Left ventricle myocardium superior (tissue), 1 donor: Measurements from ENCODE around the gene DUSP19. TPM values are rescaled to one million over a fixed set of nuclear protein-coding genes. Genes with fewer than 3 reads are reported as not detected.
"Not testable (repeated sequence)": the region's sequence is repeated elsewhere in the genome, so short reads cannot be mapped to it uniquely, and the experiment has no call there.

Experiments
- ATAC-seq: fragments of 200-7000 bp; cut with Tn5 transposase; one replicate; pipeline ENCODE4 v1.9.1; 2020; ENCODE audit warnings: mild to moderate bottlenecking, moderate library complexity
- DNase-seq: peaks from one replicate; pipeline ENCODE4 v3.0.0-alpha.2; 2020
- intact Hi-C: fragments of 100-400 bp; cut with micrococcal nuclease; formaldehyde crosslinking; loops from one replicate; pipeline ENCODE4 v1.11.0; 2022
- long read RNA-seq: library from polyadenylated mRNA; unstranded; transcript quantifications from one replicate; pipeline ENCODE4 v2.0.0, GENCODE V29; 2021
- total RNA-seq: library from RNA; stranded (reverse); fragmentation: NEBNext Ultra II Directional; extraction: Animal tissue kit (Norgen Biotek cat#: 25700); gene quantifications from one replicate; pipeline ENCODE4 v1.2.1, GENCODE V29; 2021
- donor health status: DM: no; HTN: yes; CAD: no; lungs with severe emphysema.

The DUSP19 gene, protein sequence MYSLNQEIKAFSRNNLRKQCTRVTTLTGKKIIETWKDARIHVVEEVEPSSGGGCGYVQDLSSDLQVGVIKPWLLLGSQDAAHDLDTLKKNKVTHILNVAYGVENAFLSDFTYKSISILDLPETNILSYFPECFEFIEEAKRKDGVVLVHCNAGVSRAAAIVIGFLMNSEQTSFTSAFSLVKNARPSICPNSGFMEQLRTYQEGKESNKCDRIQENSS
- 12.1 TPM for total RNA-seq
- long read RNA-seq, full-length matches to known transcripts: 12 of 13 reads
- long read RNA-seq, partial matches to known transcripts: 0 of 13 reads
- long read RNA-seq, other reads (novel, unspliced or antisense): 1 of 13 reads

DNA sequence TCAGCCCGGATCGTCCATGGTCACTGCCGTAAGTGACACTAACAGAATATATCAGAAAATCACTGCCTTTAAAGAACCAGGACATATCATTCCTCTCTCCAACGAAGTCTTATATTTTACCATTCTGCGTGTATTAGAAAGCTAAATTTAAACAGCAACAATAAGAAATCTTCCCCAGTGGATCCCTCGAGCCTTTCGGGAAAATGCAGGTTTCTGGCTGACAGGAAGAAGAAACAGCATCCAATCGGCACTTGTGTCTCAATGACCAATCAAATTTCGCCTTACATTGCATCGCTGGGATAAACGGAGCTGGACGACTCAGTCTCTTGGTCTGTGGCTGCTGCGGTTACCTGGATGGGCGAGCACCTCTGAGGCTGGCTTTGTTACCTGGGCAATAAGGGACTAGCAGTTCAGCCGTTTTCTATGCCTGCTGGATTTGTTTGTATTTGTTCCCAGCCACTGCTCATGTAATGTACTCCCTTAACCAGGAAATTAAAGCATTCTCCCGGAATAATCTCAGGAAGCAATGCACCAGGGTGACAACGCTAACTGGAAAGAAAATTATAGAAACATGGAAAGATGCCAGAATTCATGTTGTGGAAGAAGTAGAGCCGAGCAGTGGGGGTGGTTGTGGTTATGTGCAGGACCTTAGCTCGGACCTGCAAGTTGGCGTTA lies at the start of gene DUSP19:
DUSP19 (plus strand) TSS at position 284 of the 675 bp plus-strand sequence; CDS start at position 471, 187 bp downstream.
- peak; percentile 77 for DNase-seq
- ATAC-seq: peak; percentile 96
- intact Hi-C loops: no loop called here

DNA sequence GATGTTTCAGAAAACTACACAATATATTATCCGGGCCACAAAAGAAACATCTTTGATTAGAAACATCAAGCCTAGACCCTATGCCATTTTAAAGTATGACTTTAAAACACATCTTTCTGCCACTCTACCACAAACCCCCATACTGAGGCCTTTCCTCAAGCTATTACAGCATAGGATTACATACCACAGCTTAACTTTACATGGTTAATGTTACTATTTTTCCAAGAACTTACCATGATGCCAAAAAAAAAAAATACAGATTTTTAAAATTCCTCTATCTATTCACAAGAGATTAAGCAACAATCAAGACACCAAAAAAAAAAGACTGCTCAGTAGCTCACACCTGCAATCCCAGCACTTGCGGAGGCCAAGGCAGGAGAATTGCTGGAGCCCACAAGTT lies 49.3 kb upstream of the DUSP19 start:
- intact Hi-C loops: no loop called here
- DNase-seq (no peak), ATAC-seq (no peak)

DNA sequence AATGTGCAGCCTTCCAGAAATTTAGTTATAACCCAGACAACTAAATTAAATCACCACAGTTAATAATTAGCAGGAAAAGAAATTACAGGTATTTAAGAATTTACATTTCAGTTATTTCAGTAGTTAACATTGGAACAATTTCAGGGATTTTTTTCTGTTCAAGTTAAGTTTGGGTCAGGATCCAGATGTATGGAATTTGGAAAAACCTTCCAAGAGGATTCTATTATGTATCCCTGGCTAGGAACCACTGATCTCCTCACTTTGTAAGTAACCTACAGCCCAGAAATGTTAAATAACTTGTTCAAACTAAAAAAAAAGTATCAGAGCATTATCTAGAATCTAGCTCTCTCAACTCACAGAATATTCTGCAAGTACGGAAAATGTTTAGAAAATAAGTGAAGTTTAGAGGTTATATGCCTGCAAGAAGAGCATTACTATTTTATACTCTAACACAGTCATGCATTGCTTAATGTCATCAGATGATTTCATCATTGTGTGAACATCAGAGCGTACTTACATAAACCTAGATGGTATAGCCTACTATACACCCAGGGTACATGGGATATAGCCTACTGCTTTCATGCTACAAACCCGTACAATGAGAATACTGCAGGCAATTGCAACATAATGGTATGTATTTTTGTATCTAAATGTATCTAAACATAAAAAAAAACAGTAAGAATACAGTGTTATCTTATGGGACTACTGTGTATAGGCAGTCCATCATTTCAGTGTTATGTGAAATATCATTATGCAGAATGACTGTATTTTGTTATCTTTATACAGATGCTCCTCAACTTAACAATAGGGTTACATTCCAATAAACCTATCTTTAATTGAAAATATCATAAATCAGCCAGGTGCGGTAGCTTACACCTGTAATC lies 46.4 kb upstream of the DUSP19 start:
- ATAC-seq: no peak
- intact Hi-C loops: no loop called here
- DNase-seq: no peak

DNA sequence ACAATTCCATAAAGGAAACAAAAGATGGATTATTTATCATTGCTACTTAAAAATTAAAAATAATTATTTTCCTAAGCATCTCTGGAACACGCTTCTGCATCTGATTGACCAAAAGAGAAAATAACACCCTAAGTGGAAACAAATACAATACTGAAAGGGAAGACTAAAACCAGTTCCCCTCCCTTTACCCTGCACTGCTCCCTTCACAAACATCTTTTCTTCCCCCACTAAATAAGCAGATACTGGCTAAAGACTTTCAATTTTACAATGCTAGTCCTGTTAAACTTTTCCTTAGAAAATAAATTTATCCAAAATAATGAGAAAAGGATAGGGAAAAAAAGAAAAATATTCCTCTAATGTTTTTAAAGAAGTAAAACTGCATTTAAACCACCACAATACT lies 44.6 kb upstream of the DUSP19 start:
- intact Hi-C loops: no loop called here
- DNase-seq (no peak), ATAC-seq (no peak)

DNA sequence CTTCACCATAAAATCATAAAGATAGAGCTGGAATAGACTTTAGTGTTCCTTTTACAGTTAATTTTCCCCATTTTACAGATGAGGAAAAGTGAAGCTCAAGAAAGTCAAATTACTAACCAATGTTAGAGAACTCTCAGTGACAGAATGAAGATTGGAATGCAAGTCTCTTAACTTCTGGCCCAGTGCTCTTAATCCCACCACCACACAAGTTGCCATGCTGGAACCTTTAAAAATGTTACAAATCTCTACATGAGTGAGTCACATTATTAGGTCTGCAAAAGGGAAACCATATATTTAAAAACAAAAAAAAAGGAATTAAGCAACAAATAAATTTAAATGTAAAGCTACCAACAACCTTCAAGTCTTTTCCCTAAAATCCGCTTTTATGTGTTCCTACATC lies 43.7 kb upstream of the DUSP19 start:
- DNase-seq: no peak
- no peak for ATAC-seq
- intact Hi-C loops: no loop called here

DNA sequence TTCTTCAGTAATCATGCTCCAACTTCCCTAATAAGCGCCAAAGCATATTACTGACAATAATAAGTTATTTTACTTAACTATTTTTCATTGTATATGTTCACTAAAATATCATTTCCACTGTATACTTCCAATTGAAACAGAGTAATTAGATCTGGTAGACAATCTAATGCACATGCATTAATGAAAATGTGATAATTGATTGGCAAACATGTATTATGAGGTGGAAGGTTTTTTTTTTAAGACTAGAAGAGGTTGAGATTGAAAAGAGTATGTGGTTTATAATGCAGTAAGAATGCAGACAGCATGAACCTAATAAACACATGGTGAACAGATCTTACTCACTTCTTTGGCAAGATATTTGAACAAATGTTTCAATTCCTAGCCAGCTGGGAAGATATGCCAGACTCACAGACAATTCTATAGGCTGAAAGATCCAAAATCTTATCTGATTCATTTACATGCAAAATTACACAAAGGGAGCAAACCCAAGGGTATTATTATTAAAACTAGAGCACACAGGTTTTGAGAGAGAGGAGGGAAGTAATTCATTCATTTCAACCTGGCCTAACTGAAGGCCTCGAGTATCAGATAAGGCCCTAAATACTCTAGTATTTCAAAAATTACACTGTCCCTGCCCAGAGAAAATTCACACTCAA lies 43.1 kb upstream of the DUSP19 start:
- ATAC-seq (no peak), DNase-seq (no peak)
- intact Hi-C loops: no loop called here

DNA sequence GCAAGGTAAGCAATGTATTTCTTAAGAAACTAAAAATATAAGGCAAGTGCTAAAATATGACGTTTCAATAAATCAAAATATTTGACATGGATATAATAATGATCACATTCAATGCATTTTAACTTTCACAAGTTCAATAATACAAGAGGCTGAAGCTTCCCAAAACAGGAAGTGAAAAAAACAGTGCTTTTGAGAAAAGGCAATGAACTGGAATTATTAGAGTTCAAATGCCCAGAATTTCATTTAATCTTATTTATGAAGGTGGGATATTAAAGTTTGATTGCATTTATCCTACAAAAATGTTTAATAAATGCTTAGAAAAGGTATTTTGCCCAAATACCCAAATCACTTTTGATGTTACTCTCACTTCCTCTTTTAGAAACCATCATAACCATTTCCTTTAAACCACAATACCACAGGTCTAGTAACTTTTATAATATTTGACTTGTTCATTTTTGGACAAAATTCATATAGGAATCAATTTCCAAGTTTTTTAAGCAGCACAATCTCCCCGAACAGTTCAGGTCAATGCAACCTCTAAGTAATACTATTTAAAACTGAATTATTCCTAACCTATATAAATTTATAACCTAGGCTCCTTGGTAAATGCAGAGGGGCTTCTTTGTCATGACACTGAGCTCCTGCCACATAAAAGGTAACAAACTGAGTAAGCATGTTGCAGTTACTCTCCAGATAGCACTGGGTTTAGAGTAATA lies 42.4 kb upstream of the DUSP19 start:
- no peak for DNase-seq
- intact Hi-C loops: no loop called here
- no peak for ATAC-seq

DNA sequence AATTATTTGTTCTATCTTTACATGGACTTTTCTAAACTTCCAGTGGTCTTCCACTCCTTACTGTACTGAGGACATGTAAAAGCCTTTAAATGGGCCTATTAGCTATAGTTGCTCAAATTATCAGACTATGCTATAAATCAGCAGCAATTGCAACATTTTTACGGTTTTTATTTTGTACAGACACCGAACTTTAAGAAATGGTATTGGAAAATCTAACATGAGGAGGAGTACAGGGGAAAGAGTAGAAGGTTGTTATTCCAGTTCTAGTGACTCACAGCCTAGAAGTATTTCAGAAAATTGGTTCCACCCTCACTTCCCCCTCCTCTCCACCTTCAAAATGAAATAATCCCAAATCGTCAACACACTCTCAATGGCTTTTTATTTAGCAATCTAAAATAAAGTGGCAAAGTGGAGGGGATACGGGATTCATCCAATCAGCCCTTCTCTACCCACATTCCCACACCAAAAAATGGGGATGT lies 41.4 kb upstream of the DUSP19 start:
- ATAC-seq (peak; percentile 16), DNase-seq (no peak)
- intact Hi-C loops: no loop called here

DNA sequence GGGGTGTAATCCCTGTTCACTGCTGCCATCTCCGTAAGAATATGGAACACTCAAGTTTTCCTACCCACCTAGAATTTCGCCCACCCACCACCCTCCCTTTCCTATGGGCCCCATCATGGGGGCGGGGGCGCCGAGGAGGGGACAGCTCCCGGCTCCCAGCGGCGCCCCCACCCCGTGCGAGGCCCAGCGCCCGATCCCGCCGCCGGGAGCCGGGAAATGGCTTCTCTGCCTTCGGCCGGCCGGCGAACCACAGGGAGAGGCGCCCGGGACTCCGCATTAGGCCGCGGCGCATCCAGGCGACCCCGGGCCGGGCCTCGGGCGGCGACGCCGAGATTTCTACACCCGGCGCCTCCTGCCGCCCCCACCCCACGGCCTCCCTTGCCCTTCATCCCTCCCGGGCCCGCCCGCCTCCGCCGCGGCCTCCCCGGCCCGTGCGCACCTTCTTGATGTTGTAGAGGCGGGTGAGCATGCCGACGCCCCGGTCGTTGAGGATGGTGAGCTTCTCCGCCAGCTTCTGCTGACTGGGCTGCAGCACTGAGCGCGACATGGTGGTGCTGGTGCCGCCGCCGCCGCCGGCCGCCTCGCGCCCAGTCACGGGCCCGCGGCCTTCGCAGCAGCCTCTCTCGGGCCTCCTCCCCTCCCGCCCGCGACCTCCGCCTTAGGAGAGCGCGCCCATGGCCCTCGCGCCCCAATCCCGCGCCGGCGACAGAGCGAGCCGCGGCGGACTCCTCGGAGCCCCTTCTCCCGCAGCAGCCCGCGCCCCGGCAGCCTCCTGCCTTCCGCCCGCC lies 40.8 kb upstream of the DUSP19 start:
- intact Hi-C loops: no loop called here
- DNase-seq: no peak
- ATAC-seq: peak; percentile 70

DNA sequence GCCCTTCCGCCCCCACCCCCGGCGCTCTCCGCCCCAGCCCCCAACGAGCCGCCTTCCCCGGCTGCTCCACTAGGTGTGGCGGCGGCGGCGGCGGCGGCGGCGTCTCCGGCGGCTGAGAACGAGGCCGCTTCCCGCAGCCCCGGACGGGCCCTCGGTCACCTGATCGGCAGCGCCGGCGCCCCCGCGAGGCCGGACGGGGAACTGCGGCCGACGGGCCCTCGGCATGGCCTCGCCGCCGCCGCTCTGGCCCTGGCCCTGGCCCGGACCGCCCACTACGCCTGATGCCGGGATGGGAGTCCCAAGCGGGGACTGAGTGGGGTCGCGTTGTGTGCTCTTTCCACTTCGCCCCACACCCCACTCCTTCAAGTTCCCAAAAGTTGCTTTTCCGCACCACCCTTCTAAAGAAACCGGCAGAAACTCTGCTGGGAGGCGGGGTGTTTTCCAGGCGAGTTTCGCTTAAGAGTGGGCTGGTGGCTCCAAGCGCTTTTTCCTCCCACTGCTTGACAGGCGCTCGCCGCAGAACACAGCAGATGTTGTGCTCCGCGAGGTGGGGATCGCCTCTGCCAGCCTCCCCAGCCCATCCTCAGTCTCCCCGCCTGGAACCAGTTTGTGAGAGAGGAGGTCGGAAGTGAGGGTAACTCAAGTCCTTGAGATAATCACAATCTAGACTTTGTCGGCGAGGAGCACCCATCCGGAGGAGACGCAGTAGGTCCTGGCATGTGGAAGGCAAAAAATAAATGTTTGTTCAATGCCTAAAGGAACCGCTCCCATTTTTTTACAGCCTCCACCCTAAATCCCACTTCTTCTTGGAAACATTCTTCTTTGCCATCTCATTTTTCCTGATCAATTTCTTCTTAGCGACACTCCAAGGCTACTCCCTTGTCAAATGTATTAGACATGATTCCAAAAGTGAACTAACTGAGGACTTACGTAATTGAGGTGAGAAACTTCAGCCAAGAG lies 39.9 kb upstream of the DUSP19 start, which contains the start of gene NCKAP1:
NCKAP1 (minus strand) TSS at position 117 of the 960 bp plus-strand sequence. CDS start 358 bp downstream, outside the sequence.
- peak; percentile 97 for DNase-seq
- intact Hi-C loops: no loop called here
- peak; percentile 91 for ATAC-seq

DNA sequence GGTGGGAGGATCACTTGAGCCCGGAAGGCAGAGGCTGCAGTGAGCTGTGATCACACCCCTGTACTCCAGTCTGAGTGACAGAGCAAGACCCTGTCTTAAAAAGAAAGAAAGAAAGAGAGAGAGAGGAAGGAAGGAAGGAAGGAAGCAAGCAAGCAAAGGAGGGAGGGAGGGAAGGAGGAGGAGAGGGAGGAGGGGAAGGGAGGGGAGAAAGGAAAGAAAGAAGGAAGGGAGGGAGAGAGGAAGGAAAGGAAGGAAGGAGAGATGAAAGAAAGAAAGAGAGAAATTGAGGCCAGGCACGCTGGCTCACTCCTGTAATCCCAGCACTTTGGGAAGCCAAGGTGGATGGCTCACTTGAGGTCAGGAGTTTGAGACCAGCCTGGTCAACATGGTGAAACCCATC lies 37.9 kb upstream of the DUSP19 start:
- ATAC-seq: no peak
- intact Hi-C loops: no loop called here

DNA sequence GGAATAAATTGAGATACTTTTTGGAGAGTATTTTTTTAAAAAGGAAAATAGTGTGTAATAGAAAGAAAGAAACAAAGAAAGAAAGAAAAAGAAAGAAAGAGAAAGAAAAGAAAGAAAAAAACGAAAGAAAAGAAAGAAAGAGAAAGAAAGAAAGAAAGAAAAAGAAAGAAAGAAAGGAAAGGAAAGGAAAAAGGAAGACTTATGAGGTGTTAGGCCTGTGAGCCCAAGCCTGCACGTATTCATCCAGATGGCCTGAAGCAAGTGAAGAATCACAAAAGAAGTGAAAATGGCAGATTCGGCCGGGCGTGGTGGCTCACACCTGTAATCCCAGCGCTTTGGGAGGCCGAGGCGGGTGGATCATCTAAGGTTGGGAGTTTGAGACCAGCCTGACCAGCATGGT lies 35.0 kb upstream of the DUSP19 start:
- DNase-seq, intact Hi-C loops: not testable (repeated sequence)

More for the DNA sequence above, 37.9 kb upstream of the DUSP19 start:
- no peak for DNase-seq

DNA sequence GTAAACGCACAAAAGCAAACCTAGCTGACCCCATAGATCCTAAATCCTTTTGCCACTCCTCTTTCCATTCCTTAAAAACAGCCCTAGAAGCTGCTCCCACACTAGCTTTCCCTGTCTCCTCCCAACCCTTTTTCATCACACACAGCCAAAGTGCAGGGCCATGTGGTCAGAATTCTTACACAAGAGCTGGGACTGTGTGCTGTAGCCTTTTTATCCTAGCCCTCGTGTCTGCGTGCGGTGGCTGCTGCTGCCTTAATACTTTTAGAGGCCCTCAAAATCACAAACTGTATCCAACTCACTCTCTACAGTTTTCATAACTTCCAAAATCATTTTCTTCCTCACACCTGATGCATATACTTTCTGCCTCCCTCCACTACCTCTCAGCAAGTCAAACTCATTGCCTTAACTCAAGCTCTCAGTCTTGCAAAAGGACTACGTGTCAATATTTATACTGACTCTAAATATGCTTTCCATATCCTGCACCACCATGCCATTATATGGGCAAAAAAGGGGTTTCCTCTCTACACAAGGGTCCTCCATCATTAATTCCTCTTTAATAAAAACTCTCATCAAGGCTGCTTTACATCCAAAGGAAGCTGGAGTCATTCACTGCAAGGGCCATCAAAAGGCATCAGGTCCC lies 30.9 kb upstream of the DUSP19 start:
- DNase-seq, intact Hi-C loops, ATAC-seq: not testable (repeated sequence)

More for the DNA sequence above, 35.0 kb upstream of the DUSP19 start:
- not testable (repeated sequence) for ATAC-seq

DNA sequence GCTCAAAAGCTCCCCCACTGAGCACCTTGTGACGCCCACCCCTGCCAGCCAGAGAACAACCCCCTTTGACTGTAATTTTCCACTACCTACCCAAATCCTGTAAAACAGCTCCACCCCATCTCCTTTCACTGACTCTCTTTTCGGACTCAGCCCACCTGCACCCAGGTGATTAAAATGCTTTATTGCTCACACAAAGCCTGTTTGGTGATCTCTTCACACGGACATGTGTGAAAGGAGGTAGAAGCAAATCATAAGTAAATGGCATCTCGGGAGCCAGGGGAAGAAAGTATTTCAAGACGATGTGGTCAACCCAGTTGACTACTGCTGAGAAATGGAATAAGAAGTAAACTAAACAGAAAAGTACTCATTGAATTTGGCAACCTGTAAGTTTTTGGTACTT lies 29.1 kb upstream of the DUSP19 start:
- no peak for ATAC-seq
- intact Hi-C loops: no loop called here
- no peak for DNase-seq

DNA sequence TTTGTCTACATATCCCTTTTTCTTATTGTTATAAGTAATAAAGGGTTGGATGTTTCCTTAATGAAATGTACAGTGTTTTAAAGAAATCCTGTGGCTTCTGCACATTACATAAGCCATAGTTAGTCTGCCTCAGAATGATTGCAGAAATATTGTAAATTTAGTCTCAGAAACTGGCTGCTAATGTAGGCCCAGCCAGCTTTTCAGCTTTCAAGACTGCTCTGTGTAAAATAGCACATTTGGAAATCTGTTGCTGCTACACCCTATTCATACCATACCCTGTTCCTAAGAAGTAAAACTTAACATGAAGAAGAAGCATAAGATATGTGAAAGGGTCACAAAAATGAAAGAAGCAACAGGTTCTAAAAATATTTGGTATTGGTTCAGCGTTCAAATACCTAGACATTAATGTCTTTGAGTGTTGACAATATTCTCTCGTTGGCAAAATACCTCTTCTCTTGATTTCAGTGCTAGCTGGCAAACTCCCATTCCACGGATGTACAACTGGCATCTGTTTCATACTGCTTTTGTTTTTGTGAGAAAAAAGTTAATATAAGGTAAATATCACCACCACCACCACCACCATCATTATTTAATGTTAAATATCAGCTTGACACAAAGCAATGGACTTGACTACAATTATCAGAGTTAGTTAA lies 21.1 kb upstream of the DUSP19 start:
- intact Hi-C loops: no loop called here
- ATAC-seq: no peak
- DNase-seq: no peak

DNA sequence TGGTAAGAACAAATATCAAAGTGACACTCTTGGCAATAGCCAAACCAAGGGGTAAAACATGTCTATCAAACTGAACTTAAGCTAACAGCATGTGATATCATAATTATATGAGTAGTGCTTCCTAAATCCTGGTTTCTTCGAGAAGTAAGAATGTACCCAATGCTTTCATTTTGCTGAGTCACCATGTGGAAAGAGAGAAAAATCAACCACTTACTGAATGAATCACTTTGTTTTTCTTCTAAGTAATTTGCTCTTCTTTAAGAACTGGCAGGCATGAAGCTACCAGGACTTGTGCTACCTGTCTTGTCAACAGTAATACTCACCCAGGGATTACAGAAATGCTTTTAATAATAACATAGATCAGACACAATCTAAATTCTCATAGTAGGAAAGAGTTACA lies 19.0 kb upstream of the DUSP19 start:
- ATAC-seq (no peak), DNase-seq (no peak)
- intact Hi-C loops: no loop called here
